Ishikawa (cell line): ENCODE data around the gene SCN2B.

Source experiments
- CEBPB ChIP-seq: IDR thresholded peaks from 2 replicates; pipeline ENCODE4 v1.6.1; 2012
- EP300 ChIP-seq: IDR thresholded peaks from 2 replicates; pipeline ENCODE4 v1.6.1; 2012; ENCODE audit warnings: borderline replicate concordance
- MAX ChIP-seq: IDR thresholded peaks from 2 replicates; pipeline ENCODE4 v1.6.1; 2012
- RAD21 ChIP-seq: IDR thresholded peaks from 2 replicates; pipeline ENCODE4 v1.6.1; 2012; ENCODE audit warnings: low read depth
- TAF1 ChIP-seq: IDR thresholded peaks from 2 replicates; pipeline ENCODE4 v1.6.1; 2012; ENCODE audit warnings: low read depth, mild to moderate bottlenecking
- USF1 ChIP-seq: IDR thresholded peaks from 2 replicates; pipeline ENCODE4 v1.6.1; 2012
- YY1 ChIP-seq: IDR thresholded peaks from 2 replicates; pipeline ENCODE4 v1.6.1; 2012; ENCODE audit warnings: low read depth

- TF ChIP-seq USF1 (no peak), EP300 (no peak), CEBPB (no peak), MAX (no peak), RAD21 (no peak), TAF1 (no peak), YY1 (no peak)
Observed at GRCh38 chr11:118164885-118165284, 11.6 kb downstream of the SCN2B start.
